NCI-H446 treated with DMSO at 0.1 percent for 48 hours (cell line): ENCODE results near the gene SAYSD1.

Experiments used
- DNase-seq: peaks from one replicate; lab custom pipeline; 2025; lab: John Stamatoyannopoulos, UW

Gene SAYSD1

DNA sequence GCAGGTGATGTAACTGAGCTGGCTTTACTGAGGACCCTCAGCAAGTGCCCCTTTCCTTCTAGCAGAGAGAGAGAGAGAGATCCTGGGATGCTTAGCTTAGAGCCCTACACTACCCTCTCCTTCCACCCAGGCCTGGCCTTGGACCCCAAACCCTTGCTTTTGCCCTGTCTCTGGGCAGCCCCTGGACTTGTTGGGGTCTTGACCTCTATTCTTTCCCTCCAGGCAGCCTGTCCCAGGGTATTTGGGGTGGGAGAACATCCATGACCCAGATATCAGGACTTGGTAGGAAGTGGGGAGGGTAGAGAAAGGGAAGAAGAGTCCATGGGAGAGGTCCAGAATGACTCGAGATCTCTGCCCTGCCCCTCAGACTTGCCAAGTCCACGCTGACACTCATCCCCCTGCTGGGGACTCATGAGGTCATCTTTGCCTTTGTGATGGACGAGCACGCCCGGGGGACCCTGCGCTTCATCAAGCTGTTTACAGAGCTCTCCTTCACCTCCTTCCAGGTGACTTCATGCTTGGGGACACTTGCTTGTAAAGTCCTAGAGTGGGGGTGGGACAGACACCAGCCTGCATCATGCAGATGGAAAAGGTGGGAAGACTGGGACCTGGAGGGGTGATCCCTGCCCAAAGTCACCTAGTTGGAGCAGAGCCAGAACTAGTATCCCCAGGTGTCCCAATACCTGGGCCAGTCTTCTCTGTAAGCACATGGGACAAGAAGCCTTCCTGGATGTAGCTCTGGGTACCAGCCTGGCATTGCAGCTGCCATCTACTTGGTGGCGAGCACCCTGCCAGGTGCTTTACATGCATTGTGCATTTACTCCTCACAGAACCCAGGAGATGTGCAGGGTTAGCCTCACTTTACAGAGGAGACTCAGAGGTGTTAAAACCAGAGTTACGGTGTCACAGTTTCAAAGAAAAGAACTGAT lies 35.5 kb downstream of the SAYSD1 start:
- DNase-seq, result no peak

DNA sequence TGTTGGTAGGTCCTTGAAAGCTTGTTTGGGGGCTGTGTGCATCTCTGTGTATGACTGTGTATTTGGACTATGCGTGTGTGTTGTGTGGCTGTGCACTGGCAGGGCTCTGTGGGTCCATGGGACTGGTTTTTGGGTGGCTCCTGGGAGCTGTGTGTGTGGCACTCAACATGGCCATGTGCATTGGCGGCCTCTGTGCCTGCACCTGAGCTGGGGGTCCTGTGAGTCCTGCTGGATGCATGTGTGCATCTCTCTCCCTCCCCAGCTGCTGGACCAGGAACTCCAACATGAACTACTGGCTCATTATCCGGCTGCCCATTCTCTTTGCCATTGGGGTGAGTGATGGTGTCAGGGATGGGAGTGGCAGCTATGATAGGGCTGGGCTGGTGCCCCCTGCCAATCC lies 36.3 kb downstream of the SAYSD1 start:
- DNase-seq, result no peak

DNA sequence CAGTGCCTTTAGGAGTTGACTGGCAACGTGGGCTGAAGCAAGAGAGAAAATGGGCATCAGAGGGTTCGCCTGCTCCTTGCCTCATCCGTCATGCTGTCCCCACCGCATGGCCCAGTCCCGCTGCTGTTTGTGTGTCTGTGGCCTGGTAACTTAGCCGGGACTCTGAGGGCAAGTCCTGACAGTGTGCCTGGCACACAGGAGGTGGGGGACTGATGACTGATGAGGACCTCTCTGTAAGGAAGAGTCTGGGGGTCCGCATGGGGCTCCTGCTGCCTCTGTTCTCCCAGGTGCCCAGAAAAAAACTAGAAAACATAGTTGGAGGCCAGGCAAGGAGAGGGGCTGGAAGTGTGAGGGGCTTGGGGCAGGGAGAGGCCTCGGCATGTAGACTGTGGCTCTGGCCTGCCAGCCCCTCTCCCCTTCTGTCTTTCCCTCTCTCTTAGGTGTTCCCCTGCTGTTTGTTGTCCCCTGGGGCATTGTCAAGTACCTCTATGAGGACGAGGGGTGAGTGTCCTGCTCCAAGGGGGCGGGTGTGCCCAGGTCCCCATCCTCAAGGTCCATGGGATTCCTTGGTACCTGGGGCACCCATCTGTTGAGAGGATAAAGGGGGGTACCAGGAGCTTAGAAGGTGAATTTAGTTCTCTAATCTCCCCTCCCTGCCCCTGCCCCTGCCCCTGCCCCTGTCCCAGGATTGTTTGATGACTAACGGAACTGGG lies 36.9 kb downstream of the SAYSD1 start:
- no peak for DNase-seq

DNA sequence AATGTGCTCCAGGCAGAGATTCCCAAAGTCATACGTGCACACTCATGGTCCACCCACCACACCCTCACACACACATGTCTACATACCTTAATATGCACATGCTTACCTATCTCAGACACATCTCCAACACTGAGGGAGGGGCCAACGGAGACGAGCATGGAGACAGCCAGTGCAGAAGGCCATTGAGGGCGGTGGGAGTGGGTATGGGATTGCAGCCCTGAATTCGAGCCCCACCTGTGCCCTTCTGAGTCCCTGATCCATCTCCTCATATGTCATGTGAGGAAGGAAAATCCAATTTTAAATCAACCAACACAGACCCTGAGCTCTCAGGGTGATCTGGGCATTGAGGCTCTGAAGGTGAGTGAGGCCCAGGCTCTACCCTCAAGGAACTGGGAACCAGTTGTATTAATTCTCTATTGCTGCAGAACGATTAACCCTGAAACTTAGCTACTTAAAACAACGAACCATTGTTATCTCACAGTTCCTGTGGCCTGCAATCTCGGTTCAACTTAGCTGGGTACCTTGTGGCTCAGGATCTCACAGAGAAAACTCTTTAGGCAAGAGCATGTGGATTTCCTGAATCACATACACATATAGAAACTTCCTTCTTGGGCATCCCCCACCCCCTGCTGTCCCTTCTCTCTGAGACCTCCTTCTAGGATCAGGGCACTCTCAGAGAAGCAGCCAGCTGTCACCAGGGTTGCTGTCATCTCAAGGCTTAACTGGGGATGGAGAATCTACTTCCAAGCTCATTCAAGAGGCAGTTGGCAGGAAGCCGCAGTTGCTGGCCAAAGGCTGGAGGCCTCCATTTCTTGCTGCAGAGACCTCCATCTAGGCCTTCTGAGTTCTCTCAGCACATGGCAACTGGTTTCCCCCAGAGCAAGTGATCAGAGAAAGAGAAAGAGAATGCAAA lies 38.1 kb downstream of the SAYSD1 start:
- DNase-seq, result no peak

DNA sequence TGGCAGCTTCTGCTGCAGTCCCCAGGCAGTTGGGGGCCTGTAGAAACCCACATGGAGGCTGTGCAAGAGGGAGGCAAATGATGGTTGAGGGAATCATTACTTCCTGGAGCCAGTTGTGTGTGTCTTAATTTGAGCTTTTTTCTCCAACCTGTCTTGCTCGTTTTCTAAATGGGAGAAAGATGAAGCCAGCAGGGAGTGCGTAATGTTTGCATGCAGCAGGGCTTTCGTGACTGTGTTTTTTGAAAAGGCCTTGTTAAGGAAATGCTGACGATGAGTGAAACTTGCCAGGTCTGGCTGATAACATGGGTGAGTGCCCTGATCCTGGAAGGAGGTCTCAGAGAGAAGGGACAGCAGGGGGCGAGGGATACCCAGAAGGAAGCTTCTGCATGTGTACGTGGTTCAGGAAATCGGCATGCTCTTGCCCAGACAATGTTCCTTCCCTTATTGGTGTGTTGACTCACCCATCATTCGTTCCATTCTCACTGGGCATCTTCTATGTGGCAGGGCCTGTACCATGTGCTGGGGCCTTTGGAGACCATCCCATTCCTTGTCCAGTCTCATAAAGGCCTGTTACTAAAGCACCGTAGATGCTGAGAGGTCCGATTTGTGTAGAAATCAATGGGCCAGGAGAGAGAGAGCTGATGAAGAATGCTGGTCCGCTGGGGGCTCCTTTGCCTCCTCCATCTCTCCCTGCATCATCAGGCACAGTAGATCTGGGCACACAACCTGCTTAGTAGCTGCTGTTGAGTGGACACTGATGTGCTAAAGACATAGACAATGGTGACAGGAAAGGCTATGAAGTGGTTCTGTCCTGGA lies 39.0 kb downstream of the SAYSD1 start:
- DNase-seq, result no peak

DNA sequence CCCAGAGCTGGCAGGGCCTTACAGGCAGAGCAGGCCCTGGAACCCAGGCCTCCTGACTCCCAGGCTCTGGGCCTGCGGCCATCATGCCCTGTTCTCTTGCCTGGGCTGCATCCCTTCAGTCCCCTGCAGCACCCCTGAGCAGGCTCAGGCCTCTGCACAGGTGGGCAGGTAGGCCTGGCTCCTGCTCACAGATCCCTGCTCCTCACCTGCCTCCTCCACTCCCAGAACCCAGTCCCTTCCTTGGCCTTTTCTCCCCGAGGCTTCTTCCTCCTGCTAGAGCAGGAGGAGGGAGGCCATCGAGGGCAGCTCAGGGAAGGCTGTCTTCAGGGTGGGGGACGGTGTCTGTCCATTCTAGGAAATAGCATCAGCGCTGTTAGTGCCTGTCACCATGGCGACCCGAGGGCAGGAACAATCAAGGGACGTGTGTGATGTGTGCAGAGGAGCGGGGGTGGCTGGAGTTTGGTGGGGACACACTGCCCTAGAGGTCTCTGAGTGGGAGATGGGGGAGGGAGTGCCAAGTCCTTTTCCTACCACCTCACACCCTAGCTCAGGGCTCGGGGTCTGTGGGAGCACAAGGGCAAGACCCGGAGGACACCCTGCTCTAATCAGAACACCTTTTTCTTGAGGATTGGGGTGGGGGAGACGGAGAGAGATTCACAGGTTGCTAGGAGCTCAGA lies 39.8 kb downstream of the SAYSD1 start:
- DNase-seq, result no peak

DNA sequence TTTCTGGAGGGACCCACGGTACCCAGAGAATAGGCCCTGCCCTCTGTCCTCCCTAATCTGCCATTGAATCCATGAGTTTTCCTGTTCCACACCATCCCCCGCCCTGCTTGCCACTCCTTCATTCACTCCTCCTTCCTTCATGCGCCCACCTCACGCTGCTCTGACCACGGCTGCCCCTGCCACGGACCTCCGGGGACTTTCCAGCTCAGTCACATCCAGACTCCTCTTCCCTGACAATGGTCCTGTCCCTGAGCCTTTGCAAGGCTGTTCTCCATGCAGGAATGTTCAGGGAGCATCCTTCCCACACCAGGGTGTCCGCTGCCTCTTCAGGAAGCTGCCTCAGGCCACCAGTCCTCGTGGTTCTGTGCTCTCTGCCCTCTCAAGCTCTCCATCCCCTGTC lies 40.5 kb downstream of the SAYSD1 start:
- DNase-seq, result no peak

DNA sequence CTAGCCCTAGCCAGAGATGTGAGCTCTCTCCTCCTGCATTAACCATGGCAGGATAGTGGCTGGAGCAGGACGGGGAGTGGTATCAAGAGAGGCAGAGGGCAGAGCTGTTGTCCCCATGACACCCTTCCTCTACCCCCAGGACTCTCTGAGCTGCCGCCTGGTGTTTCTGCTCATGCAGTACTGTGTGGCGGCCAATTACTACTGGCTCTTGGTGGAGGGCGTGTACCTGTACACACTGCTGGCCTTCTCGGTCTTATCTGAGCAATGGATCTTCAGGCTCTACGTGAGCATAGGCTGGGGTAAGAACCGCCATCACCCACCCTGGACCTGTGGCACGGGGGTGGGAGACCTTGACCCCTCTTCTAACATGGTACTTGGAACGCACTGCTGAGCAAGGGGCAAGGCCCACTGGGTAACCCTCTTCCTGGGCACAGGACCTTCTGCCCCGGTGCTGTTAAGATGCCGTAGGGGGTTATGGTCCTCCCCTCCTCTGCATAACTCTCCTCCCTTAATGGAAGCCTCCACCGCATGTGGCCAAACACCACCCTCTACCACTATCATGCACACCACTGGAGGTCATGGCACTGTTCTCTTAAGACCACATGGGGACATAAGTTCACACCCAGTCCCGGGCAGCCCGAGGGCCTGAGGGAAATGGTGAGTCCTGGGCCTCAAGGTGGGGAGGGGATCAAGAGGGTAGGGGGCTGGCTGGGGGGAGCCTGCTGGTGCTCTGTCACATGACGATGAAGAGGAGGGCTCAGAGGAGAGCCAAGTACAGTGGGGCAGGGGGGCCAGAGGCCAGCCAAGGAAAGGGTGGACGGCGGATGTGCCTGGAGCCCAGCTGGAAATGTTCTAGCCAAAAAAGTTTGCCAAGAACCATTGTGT lies 41.3 kb downstream of the SAYSD1 start:
- no peak for DNase-seq

DNA sequence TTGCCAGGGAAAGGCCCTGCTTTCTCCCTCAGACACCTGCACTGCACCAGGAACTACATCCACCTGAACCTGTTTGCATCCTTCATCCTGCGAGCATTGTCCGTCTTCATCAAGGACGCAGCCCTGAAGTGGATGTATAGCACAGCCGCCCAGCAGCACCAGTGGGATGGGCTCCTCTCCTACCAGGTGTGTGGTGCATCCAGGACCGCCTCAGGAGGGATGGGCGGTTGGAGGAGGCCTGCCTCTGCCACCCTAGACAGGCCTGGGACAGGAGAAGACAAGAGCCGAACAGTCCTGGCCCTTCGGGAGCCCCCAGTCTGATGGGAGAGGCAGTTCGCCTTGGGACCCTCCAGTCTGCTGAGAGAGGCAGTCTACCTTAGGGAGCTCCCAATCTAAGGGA lies 42.2 kb downstream of the SAYSD1 start:
- no peak for DNase-seq

DNA sequence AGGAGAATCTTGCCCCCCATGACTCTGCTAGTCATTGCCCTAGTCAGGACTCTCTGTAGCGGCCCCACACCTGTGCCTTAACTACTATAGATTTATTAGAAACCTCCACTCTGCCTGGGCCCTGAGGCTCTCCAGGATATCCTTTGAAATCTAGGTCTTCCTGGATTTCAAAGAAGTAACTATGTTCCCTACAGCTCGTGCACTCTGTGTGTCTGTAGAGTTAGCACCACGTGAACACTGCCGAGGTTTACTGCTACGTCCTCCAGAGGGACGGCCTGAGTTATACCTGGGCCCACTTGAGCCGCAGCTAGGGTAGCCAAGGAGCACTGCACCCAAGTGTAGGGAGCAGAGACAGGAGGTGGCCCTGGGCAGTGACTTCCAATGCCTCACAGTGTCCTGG lies 46.6 kb downstream of the SAYSD1 start:
- no peak for DNase-seq

DNA sequence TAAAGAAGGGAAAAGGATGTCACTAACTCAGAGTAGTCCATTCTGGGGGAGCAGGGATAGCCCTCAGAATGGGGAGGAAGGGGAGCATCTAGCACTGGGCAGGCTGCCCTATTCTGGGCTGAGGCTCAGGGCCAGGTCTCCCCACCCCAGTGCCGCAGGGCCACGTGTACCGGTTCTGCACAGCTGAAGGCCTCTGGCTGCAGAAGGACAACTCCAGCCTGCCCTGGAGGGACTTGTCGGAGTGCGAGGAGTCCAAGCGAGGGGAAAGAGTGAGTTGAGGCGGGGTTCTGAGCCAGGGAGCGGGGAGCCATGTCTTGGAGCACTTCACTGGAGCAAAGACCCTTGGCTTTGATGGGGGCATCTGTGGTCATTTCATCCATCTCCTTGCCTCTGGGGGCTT lies 49.4 kb downstream of the SAYSD1 start:
- no peak for DNase-seq

DNA sequence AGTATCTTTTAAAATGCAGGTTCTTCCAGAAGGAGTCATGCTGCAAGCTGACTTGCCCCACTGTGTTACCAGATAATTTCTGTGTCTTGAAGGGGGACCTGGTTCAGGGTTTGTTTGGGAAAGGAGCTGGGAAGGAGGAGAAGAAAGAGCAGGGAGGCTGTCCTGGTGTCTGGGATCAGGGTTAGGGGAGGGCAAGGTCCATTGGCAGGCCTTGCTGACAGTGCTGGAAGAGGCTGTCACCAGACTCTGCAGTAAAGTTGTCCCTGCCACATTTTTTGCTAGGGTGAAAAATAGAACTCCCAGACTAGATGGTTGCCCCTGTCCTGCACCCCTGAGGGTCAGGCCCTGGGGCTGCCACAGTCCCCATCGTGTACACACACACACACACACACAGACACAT lies 51.5 kb downstream of the SAYSD1 start:
- DNase-seq, result no peak

DNA sequence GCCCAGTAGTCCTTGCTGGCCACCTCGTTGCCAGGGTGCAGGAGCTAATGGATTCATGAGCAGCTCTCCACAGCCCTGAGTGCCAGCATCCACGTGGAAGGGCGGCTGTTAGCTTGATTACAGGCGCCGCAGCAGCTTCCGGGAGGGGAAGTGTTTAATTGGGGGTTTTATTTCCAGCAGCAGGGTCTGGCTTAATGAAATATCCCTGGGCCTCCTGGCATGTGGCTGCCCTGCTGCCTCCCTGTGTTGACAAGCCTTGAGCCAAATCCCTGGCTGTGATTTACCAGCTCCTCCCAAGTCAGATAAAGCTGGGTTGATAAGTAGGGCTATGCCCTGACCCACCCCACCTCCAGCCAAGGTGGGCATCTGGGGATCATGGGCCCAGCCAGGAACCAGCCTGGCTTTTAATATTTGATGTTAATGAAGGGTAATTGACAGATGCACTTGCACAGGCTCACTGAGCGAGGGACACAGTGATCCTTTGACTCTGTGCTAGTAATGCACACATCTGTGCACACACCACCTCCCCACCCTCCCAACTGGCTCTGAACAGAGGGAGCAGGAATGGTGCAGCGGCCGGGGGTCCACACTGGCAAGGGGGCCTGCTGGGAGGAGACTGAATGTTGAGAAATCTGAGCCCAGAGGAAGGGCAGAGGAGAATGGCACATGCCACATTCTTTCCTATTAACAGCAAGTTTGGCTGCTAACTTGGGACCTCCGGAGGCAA lies 52.8 kb downstream of the SAYSD1 start:
- DNase-seq, result no peak

DNA sequence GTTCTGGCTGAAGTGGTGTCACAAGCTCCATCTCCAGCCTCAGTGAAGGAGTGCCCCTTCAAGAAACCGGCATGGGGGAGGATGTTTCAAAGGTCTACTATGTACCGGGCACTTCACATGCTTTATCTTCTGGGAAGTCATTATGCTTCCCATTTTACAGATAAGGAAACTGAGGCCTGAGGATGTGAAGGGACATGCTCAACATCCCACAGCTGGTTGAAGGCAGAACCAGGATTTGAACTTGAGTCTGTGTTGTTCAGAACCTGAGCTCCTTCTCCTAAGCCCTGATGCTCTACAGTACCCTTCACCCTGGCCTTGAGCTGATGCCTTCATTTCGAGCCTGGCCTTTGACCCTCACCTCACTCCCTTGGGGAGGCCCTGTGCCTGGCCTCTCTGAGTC lies 53.4 kb downstream of the SAYSD1 start:
- DNase-seq, result no peak

DNA sequence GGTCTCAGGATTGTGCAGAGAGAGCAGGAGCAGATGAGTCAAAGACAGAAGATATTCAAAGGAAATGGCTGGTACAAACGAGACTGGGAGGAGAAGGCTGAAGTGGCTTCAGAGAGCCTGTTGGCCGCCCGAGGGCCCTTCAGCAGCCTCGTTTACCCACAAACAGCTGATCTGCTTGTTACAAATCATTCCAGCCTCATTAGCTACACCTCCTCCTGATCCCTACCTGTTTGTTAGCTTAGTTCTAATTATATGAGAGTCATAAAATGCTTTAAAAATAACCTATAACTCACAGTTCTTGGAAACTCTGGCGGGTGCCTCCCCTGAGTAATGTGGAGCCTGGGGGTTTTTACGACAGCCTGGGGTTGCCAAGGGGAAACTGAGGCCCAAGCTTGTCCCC lies 53.8 kb downstream of the SAYSD1 start:
- DNase-seq, result no peak

DNA sequence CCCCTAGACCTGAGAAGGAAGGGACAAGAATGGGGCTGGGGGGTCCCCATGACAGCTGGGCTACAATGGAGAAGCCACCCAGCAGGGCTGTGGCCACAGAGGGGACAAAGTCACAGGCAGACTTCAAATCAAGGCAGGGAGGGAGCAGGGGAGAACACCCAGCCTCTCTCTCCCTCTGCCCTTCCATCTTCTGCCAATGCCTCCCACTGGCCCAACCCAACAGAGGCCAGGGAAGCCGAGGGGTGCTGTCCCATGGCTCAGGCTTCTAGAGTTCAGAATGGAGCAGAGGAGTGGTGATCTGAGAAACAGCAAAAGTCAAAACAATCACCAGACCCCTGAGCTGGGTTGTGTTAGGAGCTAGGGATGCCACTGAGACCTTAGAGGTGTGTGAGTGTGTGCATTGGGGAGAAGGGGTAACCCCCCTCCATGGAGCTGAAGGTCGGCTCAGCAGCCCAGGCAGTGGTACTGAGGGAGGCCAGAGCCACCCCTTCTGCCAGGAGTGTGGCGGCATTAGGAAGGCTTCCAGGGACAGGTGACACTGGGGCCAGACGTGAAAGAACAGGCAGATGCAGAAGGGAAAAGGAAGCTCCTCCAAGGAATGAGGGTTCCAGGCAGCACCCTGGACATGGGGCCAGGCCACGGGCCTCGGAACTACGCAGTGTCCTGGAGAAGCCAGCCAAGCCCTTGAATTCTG lies 54.4 kb downstream of the SAYSD1 start:
- DNase-seq, result no peak

DNA sequence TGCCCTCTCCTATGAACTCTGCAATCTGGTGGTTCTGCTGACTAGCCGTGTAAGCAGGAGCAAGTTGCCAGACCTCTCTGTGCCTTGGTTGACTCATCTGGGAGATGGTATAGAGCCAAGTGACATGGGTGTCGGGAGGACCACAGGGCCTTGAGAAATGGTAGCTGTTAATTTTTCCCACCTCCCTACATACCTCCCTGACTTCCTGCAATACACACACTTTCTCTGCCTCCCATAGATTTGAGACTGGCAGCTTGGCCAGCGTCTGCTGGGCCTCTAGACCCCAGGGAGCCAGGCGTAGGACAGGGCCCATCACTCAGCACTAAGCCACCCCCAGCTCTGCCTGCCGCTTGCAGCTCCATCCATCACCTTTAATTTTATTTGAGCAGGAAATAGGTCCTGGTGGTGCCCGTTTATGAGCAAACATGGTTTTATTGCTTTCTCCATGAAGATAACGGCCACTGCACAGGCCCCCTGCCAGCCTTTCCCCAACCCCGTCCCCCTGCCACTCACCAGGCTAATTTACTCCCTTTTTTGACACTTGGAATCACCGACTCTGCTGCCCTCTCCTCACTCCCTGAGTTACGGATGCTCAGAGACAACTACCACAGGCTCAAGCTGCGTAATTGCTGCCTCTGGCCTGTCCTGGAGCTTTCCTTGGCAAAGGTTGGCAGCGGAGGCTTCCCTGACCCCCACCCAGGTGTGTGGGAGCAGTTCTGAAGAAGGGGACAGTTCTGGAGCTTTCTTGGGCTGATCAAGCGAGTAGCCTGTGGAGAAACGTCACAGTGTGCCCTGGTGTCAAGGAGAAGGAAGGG lies 55.3 kb downstream of the SAYSD1 start:
- DNase-seq, result no peak
